T-cell (primary cell): ENCODE results near the gene ADAM22. TPM values are rescaled to one million over a fixed set of nuclear protein-coding genes. Genes with fewer than 3 reads are reported as not detected.

Experiments used
- ATAC-seq, 4 experiments: fragments of 200-7000 bp in 3 of 4; fragments of 150-1000 bp in 1 of 4; cut with Tn5 transposase; replicated peaks in 1 of 4; 1 replicate in 3 of 4; 2 replicates in 1 of 4; pipeline ENCODE4 v1.10.0; 2021; ENCODE audit warnings: moderate library complexity in 3 of 4, mild to moderate bottlenecking in 2 of 4, moderate number of reproducible peaks in 1 of 4
- CTCF ChIA-PET, 2 donors: fragments of 300-600 bp; sonication (Branson Sonifier 250); formaldehyde crosslinking; loops; one replicate each; lab custom pipeline; 2022; ENCODE audit warnings: antibody characterized with exemption in 2 of 2; lab: Charles Lee
- POLR2A ChIA-PET, 2 donors: fragments of 300-600 bp; sonication (Branson Sonifier 250); formaldehyde crosslinking; loops; one replicate each; lab custom pipeline; 2022; ENCODE audit warnings: antibody characterized with exemption in 2 of 2; lab: Charles Lee
- DNase-seq, 35 experiments: peaks; one replicate each; pipeline versions ENCODE4 v3.0.0 to v3.0.0-alpha.2; 2013 to 2023
- H3K27ac ChIP-seq: one replicate; pipeline ENCODE4 v1.5.1; 2013; ENCODE audit warnings: low read length
- H3K27me3 ChIP-seq, 2 experiments: replicated peaks in 1 of 2; 1 replicate in 1 of 2; 2 replicates in 1 of 2; pipeline versions ENCODE4 v1.6.1 to v1.7.0; 2013; ENCODE audit warnings: low read length in 1 of 2, mixed read lengths in 1 of 2; ENCODE audit not compliant: control insufficient read depth in 2 of 2, insufficient read depth in 2 of 2; ENCODE audit errors: extremely low read depth in 1 of 2
- H3K36me3 ChIP-seq, 2 donors: 1 replicate in 1 of 2; 2 replicates in 1 of 2; pipeline versions ENCODE4 v1.6.1 to v1.7.0; 2013; ENCODE audit warnings: low read length in 1 of 2; ENCODE audit not compliant: control insufficient read depth in 2 of 2, insufficient read depth in 1 of 2; ENCODE audit errors: extremely low read depth in 1 of 2
- H3K4me1 ChIP-seq, 2 experiments: 1 replicate in 1 of 2; 2 replicates in 1 of 2; pipeline versions ENCODE4 v1.6.1 to v1.7.0; 2013; ENCODE audit warnings: low read length in 2 of 2, mixed read lengths in 1 of 2; ENCODE audit not compliant: insufficient read depth in 2 of 2, control insufficient read depth in 1 of 2; ENCODE audit errors: extremely low read depth in 1 of 2
- H3K4me3 ChIP-seq, 2 donors: 1 replicate in 1 of 2; 2 replicates in 1 of 2; pipeline versions ENCODE4 v1.5.1 to v1.7.0; 2013; ENCODE audit warnings: mild to moderate bottlenecking in 2 of 2, low read length in 1 of 2, moderate library complexity in 1 of 2; ENCODE audit not compliant: control insufficient read depth in 1 of 2; ENCODE audit errors: extremely low read depth in 1 of 2
- H3K9me3 ChIP-seq: 2 replicates; pipeline ENCODE4 v1.7.0; 2013
- H3K27ac Mint-ChIP-seq, 2 donors: one replicate each; pipeline ENCODE4 v1.8.0; 2020 to 2021; ENCODE audit warnings: mild to moderate bottlenecking in 2 of 2, mixed read lengths in 2 of 2
- H3K27me3 Mint-ChIP-seq, 2 donors: one replicate each; pipeline ENCODE4 v1.8.0; 2021 to 2022; ENCODE audit warnings: mixed read lengths in 2 of 2
- H3K36me3 Mint-ChIP-seq: one replicate; pipeline ENCODE4 v1.8.0; 2021; ENCODE audit warnings: mixed read lengths
- H3K4me1 Mint-ChIP-seq, 3 donors: one replicate each; pipeline ENCODE4 v1.8.0; 2020 to 2022; ENCODE audit warnings: mixed read lengths in 3 of 3, mild to moderate bottlenecking in 1 of 3
- H3K4me3 Mint-ChIP-seq, 3 donors: one replicate each; pipeline ENCODE4 v1.8.0; 2020 to 2022; ENCODE audit warnings: mild to moderate bottlenecking in 3 of 3, mixed read lengths in 3 of 3, moderate library complexity in 3 of 3
- H3K9me3 Mint-ChIP-seq, 3 donors: one replicate each; pipeline ENCODE4 v1.8.0; 2020 to 2022; ENCODE audit warnings: mixed read lengths in 3 of 3
- WGBS: methylation state at CpG from one replicate; pipeline ENCODE4 v1.1.5; 2013; ENCODE audit warnings: missing lambda C conversion rate; ENCODE audit not compliant: insufficient coverage; 5-methylcytosine and 5-hydroxymethylcytosine counted together
- total RNA-seq, 35 experiments: library from RNA in 6 of 35; stranded (reverse) in 6 of 35; fragments of 120-200 nt in 1 of 35; gene quantifications; one replicate each; pipeline versions ENCODE4 v1.2.1 to v1.2.4 and lab custom pipeline; 2013 to 2026

Gene ADAM22
- total RNA-seq, 5 donors from 2014 or later (not counting 1 experiment from before 2014, with no cell fraction given): 2.9 to 5.6 (median 4.3) TPM

- DNase-seq (no peak), ATAC-seq (no peak)
- Mint-ChIP-seq H3K9me3 (no peaks in the 10 kb centered on the region), H3K4me1 (peaks cover 0 to 2% (median 1%) of the 10 kb centered on the region in 3 donors), H3K4me3 (no peak overlapping the region), H3K36me3 (no peaks in the 10 kb centered on the region), H3K27me3 (peaks cover 2 to 10% of the 10 kb centered on the region in 2 donors), H3K27ac (no peak overlapping the region)
- Histone ChIP-seq H3K9me3 (no peaks in the 10 kb centered on the region), H3K27ac (no peak overlapping the region), H3K4me3 (no peak overlapping the region), H3K27me3 (no peaks in the 10 kb centered on the region), H3K4me1 (no peaks in the 10 kb centered on the region), H3K36me3 (no peaks in the 10 kb centered on the region)
- no CpG with 5 or more reads among the region's 1 CpG for WGBS
- ChIA-PET CTCF (no interaction called here), POLR2A (interaction anchor here in 1 of 2 donors (0.6 kb wide), 1 partner anchor 63 kb away, joined by 7 read pairs; no protein-coding TSS in a partner anchor)
Measured at GRCh38 chr7:88239852-88240251, 305.8 kb downstream of the ADAM22 start.

GRCh38 chr7:88243345-88243909 lies 309.4 kb downstream of the ADAM22 start:
- ChIA-PET CTCF (interaction anchor here (0.7 to 1.4 kb wide), 3 partner anchors 19 to 592 kb away, joined by 3 to 6 read pairs (median 3); no protein-coding TSS in a partner anchor), POLR2A (no interaction called here)
- ATAC-seq: peak in 1 of 4 experiments; percentile 55
- Mint-ChIP-seq H3K4me3 (no peak overlapping the region), H3K9me3 (no peaks in the 10 kb centered on the region), H3K27ac (no peak overlapping the region), H3K27me3 (peaks cover 3 to 10% of the 10 kb centered on the region in 2 donors), H3K36me3 (no peaks in the 10 kb centered on the region), H3K4me1 (no peaks in the 10 kb centered on the region)
- H3K4me1 ChIP-seq: no peaks in the 10 kb centered on the region
- H3K9me3 ChIP-seq: no peaks in the 10 kb centered on the region
- no peak overlapping the region for H3K4me3 ChIP-seq
- no peak overlapping the region for H3K27ac ChIP-seq
- peak in 1 of 35 experiments; percentile 31 for DNase-seq
- WGBS: no CpG with 5 or more reads among the region's 2 CpGs
- H3K36me3 ChIP-seq: no peaks in the 10 kb centered on the region
- no peaks in the 10 kb centered on the region for H3K27me3 ChIP-seq

- no peak overlapping the region for H3K4me3 Mint-ChIP-seq
- ATAC-seq: no peak
- Histone ChIP-seq H3K27ac (no peak overlapping the region), H3K36me3 (no peaks in the 10 kb centered on the region), H3K27me3 (no peaks in the 10 kb centered on the region), H3K4me1 (no peaks in the 10 kb centered on the region), H3K4me3 (no peak overlapping the region), H3K9me3 (no peaks in the 10 kb centered on the region)
- ChIA-PET CTCF (interaction anchor here in 1 of 2 donors (1.4 kb wide), 1 partner anchor 20 kb away, joined by 6 read pairs; no protein-coding TSS in a partner anchor), POLR2A (no interaction called here)
- no peak for DNase-seq
- whole genome bisulfite sequencing: no CpG with 5 or more reads among the region's 1 CpG
- no peak overlapping the region for H3K27ac Mint-ChIP-seq
- no peaks in the 10 kb centered on the region for H3K4me1 Mint-ChIP-seq
- H3K9me3 Mint-ChIP-seq: no peaks in the 10 kb centered on the region
- no peaks in the 10 kb centered on the region for H3K36me3 Mint-ChIP-seq
- peaks cover 8 to 10% of the 10 kb centered on the region in 2 donors for H3K27me3 Mint-ChIP-seq
Measured at GRCh38 chr7:88244258-88244657, 310.2 kb downstream of the ADAM22 start.

Other genes starting within 250 kb of the ADAM22 start
- gene SLC25A40, start 57.9 kb upstream of the ADAM22 start, total RNA-seq: 10 to 100 TPM; 16.2 to 26.9 (median 25.6) TPM
- 10 to 100 TPM; 18.3 to 41.3 (median 26.7) TPM for gene DBF4, start 57.8 kb upstream of the ADAM22 start, total RNA-seq